GM18517 (cell line): ENCODE results near the gene SUPT4H1.

Source experiments
- ATAC-seq: cut with Tn5 transposase; IDR thresholded peaks from one replicate; pipeline ENCODE4 v1.9.1; 2021; ENCODE audit warnings: mild to moderate bottlenecking, moderate library complexity; ENCODE audit not compliant: unreplicated experiment

Gene SUPT4H1

GRCh38 chr17:58365185-58365979 is 13.4 kb upstream of the SUPT4H1 start:
- no peak for ATAC-seq

GRCh38 chr17:58364270-58364942 is 12.4 kb upstream of the SUPT4H1 start:
- no peak for ATAC-seq

- ATAC-seq: no peak
Measured at GRCh38 chr17:58363457-58364185, 11.6 kb upstream of the SUPT4H1 start.

- no peak for ATAC-seq
Measured at GRCh38 chr17:58362368-58363014, 10.5 kb upstream of the SUPT4H1 start.

GRCh38 chr17:58360296-58361063 is 8.5 kb upstream of the SUPT4H1 start:
- no peak for ATAC-seq

- no peak for ATAC-seq
Measured at GRCh38 chr17:58358408-58359172, 6.6 kb upstream of the SUPT4H1 start.

GRCh38 chr17:58357312-58358297 is 5.6 kb upstream of the SUPT4H1 start:
- ATAC-seq: no peak

GRCh38 chr17:58356231-58356630 is 4.2 kb upstream of the SUPT4H1 start:
- no peak for ATAC-seq

GRCh38 chr17:58354541-58355216 is 2.7 kb upstream of the SUPT4H1 start:
- no peak for ATAC-seq

GRCh38 chr17:58353389-58353825 is 1.4 kb upstream of the SUPT4H1 start:
- ATAC-seq: no peak

GRCh38 chr17:58352596-58353388 is 791 bp upstream of the SUPT4H1 start:
- no peak for ATAC-seq

GRCh38 chr17:58351182-58351581 is 819 bp downstream of the SUPT4H1 start:
- ATAC-seq: no peak

GRCh38 chr17:58348038-58348437 is 4.0 kb downstream of the SUPT4H1 start:
- no peak for ATAC-seq

GRCh38 chr17:58345500-58345899 is 6.5 kb downstream of the SUPT4H1 start:
- ATAC-seq: no peak

GRCh38 chr17:58344791-58345157 is 7.2 kb downstream of the SUPT4H1 start:
- ATAC-seq: peak; percentile 36

GRCh38 chr17:58344047-58344790 is 7.8 kb downstream of the SUPT4H1 start:
- peak; percentile 85 for ATAC-seq
